Ramos (cell line): ENCODE measurements around the gene CACFD1.
"Not testable (repeated sequence)": the region's sequence is repeated elsewhere in the genome, so short reads cannot be mapped to it uniquely, and the experiment has no call there.

ENCODE experiments used
- in situ Hi-C: fragments of 300-500 bp; cut with MboI; formaldehyde crosslinking; loops from one replicate; pipeline ENCODE4 v1.14.3; 2022; ENCODE audit warnings: low sequenced_read_pairs; ENCODE audit not compliant: unreplicated experiment

CACFD1 gene

GRCh38 chr9:133437753-133438531, 21.8 kb upstream of the CACFD1 start:
- in situ Hi-C loops, result no loop called here

GRCh38 chr9:133439337-133439736, 20.4 kb upstream of the CACFD1 start:
- in situ Hi-C loops, result no loop called here

- in situ Hi-C loops, result no loop called here
Observed at GRCh38 chr9:133440874-133441273, 18.9 kb upstream of the CACFD1 start.

GRCh38 chr9:133441571-133441970, 18.2 kb upstream of the CACFD1 start:
- in situ Hi-C loops, result no loop called here

GRCh38 chr9:133443248-133443647, 16.5 kb upstream of the CACFD1 start:
- in situ Hi-C loops, result no loop called here

- in situ Hi-C loops, result no loop called here
Observed at GRCh38 chr9:133443982-133444381, 15.8 kb upstream of the CACFD1 start.

GRCh38 chr9:133445293-133445969, 14.3 kb upstream of the CACFD1 start:
- in situ Hi-C loops, result no loop called here

GRCh38 chr9:133448487-133448972, 11.2 kb upstream of the CACFD1 start:
- in situ Hi-C loops, result no loop called here

GRCh38 chr9:133449760-133450159, 10.0 kb upstream of the CACFD1 start:
- in situ Hi-C loops, result no loop called here

GRCh38 chr9:133451865-133452264, 7.9 kb upstream of the CACFD1 start:
- in situ Hi-C loops, result not testable (repeated sequence)

- in situ Hi-C loops, result no loop called here
Observed at GRCh38 chr9:133452562-133452961, 7.2 kb upstream of the CACFD1 start.

- in situ Hi-C loops, result no loop called here
Observed at GRCh38 chr9:133453651-133454050, 6.1 kb upstream of the CACFD1 start.

GRCh38 chr9:133454325-133454724, 5.5 kb upstream of the CACFD1 start:
- in situ Hi-C loops, result no loop called here

GRCh38 chr9:133454943-133455673, 4.7 kb upstream of the CACFD1 start:
- in situ Hi-C loops, result no loop called here

GRCh38 chr9:133455936-133456335, 3.8 kb upstream of the CACFD1 start:
- in situ Hi-C loops, result no loop called here

GRCh38 chr9:133456409-133456808, 3.4 kb upstream of the CACFD1 start:
- in situ Hi-C loops, result no loop called here

- in situ Hi-C loops, result no loop called here
Observed at GRCh38 chr9:133457233-133457632, 2.5 kb upstream of the CACFD1 start.

- in situ Hi-C loops, result no loop called here
Observed at GRCh38 chr9:133457748-133458147, 2.0 kb upstream of the CACFD1 start.

GRCh38 chr9:133458643-133459312, 1.0 kb upstream of the CACFD1 start:
- in situ Hi-C loops, result no loop called here

GRCh38 chr9:133460405-133461175, 812 bp downstream of the CACFD1 start:
- in situ Hi-C loops, result no loop called here
